Vagina (tissue), 2 donors: Measurements from ENCODE around the gene MPHOSPH8. TPM values are rescaled to one million over a fixed set of nuclear protein-coding genes. Genes with fewer than 3 reads are reported as not detected.

Experiments
- DNase-seq, 2 donors: peaks; one replicate each; pipeline ENCODE4 v3.0.0-alpha.2; 2017; ENCODE audit errors: extremely low spot score in 2 of 2
- H3K27ac ChIP-seq: fragments of 200-600 bp; sonication (generic); one replicate; pipeline ENCODE4 v1.5.1; 2019
- H3K27me3 ChIP-seq: fragments of 200-600 bp; sonication (generic); one replicate; pipeline ENCODE4 v1.5.1; 2019
- H3K36me3 ChIP-seq, 2 donors: fragments of 200-600 bp; sonication (generic); one replicate each; pipeline ENCODE4 v1.5.1; 2017 to 2019
- H3K4me1 ChIP-seq: fragments of 200-600 bp; sonication (generic); one replicate; pipeline ENCODE4 v1.5.1; 2019
- H3K4me3 ChIP-seq, 2 donors: fragments of 200-600 bp; sonication (generic); 1 replicate in 1 of 2; 2 replicates in 1 of 2; pipeline ENCODE4 v1.5.1; 2016 to 2019
- H3K9me3 ChIP-seq: fragments of 200-600 bp; sonication (generic); one replicate; pipeline ENCODE4 v1.5.1; 2019
- POLR2A ChIP-seq, 2 donors: fragments of 450-650 bp; IDR thresholded peaks; one replicate each; pipeline ENCODE4 v1.6.1; 2017; ENCODE audit warnings: antibody characterized with exemption in 2 of 2, mild to moderate bottlenecking in 2 of 2, moderate library complexity in 2 of 2
- POLR2AphosphoS5 ChIP-seq, 2 donors: sonication (generic); formaldehyde crosslinking; IDR thresholded peaks; one replicate each; pipeline ENCODE4 v1.9.0; 2017; ENCODE audit warnings: antibody characterized with exemption in 2 of 2, mild to moderate bottlenecking in 2 of 2, low read depth in 1 of 2; ENCODE audit not compliant: insufficient read depth in 1 of 2
- intact Hi-C: fragments of 100-400 bp; cut with DNase I; formaldehyde crosslinking; loops from one replicate; pipeline ENCODE4 v1.15.1; 2023
- total RNA-seq: library from RNA; depleted of rRNA; stranded (reverse); fragments of >200 nt; gene quantifications from one replicate; pipeline ENCODE4 v1.2.3, GENCODE V29; 2016
- TF ChIP-seq, protein P1 (sequence below), 3 experiments: fragments of 450-650 bp in 2 of 3; fragments of 200-600 bp in 1 of 3; sonication (generic) in 1 of 3; IDR thresholded peaks; one replicate each; pipeline ENCODE4 v1.5.1; 2017 to 2019; ENCODE audit warnings: antibody characterized with exemption in 3 of 3, mild to moderate bottlenecking in 2 of 3, moderate library complexity in 2 of 3

MPHOSPH8 gene
- total RNA-seq, 1 donor from 2014 or later, result 22.8 TPM

DNA sequence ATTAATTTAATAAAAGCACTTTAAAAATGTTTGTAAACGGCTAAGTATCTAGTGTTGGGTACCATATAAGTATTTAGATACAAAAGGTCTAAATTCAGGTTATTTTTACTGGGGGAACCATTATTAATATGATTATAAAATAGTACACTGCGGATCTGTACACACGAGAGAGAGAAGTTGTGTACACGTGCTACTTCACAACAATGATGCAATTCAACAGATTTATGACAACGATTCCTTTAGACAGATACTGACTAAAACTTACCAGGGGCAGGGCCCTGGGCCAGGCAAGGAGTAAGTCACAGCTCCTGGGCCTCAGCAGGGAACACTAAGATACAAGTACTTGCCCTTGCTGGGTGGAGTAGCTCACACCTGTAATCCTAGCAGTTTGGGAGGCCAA, 43.0 kb upstream of the MPHOSPH8 start:
- intact Hi-C loops, result no loop called here
- H3K36me3 ChIP-seq, result no peaks in the 10 kb centered on the region
- DNase-seq, result no peak
- TF ChIP-seq POLR2AphosphoS5 (IDR thresholded peaks at IDR 0.05; ENCODE audit: insufficient read depth in 1 of 2, low read depth in 1 of 2) (no peak), POLR2A (IDR thresholded peaks at IDR 0.05) (no peak)
- TF ChIP-seq, protein P1, sequence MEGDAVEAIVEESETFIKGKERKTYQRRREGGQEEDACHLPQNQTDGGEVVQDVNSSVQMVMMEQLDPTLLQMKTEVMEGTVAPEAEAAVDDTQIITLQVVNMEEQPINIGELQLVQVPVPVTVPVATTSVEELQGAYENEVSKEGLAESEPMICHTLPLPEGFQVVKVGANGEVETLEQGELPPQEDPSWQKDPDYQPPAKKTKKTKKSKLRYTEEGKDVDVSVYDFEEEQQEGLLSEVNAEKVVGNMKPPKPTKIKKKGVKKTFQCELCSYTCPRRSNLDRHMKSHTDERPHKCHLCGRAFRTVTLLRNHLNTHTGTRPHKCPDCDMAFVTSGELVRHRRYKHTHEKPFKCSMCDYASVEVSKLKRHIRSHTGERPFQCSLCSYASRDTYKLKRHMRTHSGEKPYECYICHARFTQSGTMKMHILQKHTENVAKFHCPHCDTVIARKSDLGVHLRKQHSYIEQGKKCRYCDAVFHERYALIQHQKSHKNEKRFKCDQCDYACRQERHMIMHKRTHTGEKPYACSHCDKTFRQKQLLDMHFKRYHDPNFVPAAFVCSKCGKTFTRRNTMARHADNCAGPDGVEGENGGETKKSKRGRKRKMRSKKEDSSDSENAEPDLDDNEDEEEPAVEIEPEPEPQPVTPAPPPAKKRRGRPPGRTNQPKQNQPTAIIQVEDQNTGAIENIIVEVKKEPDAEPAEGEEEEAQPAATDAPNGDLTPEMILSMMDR (IDR thresholded peaks at IDR 0.05), result no peak
- no peaks in the 10 kb centered on the region for H3K9me3 ChIP-seq
- no peaks in the 10 kb centered on the region for H3K27me3 ChIP-seq
- H3K4me1 ChIP-seq, result no peaks in the 10 kb centered on the region
- no peak overlapping the region for H3K27ac ChIP-seq
- H3K4me3 ChIP-seq, result no peak overlapping the region

DNA sequence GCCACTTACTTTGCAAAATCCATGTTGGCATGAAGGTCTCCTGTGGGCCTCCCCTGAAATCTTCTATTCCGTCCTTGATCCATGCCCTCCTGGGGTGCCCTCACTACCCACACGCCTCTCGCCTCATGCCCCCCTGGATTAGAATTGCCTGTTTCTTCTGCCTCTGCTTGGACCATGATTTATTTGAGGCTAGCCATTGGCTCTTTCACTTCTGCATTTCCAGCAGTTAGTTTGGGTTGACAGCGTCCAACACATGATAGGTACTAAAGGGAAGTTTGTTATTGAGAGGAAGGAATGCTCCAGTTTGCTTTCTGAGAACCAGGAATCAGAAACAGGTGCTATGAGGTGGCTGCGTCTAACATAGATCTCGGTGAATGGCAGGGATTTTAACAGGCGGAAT, 41.6 kb upstream of the MPHOSPH8 start:
- intact Hi-C loops, result no loop called here
- Histone ChIP-seq H3K27ac (no peak overlapping the region), H3K36me3 (no peaks in the 10 kb centered on the region), H3K4me3 (no peak overlapping the region), H3K4me1 (no peaks in the 10 kb centered on the region), H3K27me3 (no peaks in the 10 kb centered on the region), H3K9me3 (no peaks in the 10 kb centered on the region)
- no peak for DNase-seq
- TF ChIP-seq POLR2A (IDR thresholded peaks at IDR 0.05) (no peak), POLR2AphosphoS5 (IDR thresholded peaks at IDR 0.05; ENCODE audit: insufficient read depth in 1 of 2, low read depth in 1 of 2) (no peak)
- TF ChIP-seq, protein P1 (IDR thresholded peaks at IDR 0.05), result no peak

DNA sequence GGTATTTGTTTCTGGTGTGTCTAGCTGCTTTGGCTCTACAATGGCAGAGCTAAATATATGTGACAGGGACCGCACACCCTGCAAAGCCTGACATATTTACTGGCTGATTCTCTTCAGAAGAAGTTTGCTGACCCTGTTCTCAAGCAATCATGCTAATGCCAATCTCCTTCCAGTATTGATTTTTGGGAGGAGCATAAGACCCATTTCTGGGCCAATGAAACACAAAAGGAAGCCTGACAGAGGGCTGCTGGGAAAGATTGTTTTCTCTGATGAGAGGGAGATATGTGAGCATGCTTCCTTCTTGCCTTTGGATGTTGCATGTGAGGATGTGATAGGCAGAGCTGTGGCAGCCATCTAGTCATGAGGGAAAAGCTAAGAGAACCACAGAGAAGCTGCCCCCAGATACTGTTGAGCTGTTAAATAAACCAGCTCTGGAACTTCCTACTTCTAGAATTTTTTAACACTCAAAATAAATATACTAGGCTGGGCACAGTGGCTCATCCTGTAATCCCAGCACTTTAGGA, 40.7 kb upstream of the MPHOSPH8 start:
- no peak for DNase-seq
- TF ChIP-seq, protein P1 (IDR thresholded peaks at IDR 0.05), result no peak
- no peak for TF ChIP-seq POLR2AphosphoS5 (IDR thresholded peaks at IDR 0.05; ENCODE audit: insufficient read depth in 1 of 2, low read depth in 1 of 2)
- Histone ChIP-seq H3K9me3 (no peaks in the 10 kb centered on the region), H3K4me3 (no peak overlapping the region), H3K4me1 (no peaks in the 10 kb centered on the region), H3K27ac (no peak overlapping the region), H3K36me3 (no peaks in the 10 kb centered on the region), H3K27me3 (no peaks in the 10 kb centered on the region)
- intact Hi-C loops, result no loop called here

DNA sequence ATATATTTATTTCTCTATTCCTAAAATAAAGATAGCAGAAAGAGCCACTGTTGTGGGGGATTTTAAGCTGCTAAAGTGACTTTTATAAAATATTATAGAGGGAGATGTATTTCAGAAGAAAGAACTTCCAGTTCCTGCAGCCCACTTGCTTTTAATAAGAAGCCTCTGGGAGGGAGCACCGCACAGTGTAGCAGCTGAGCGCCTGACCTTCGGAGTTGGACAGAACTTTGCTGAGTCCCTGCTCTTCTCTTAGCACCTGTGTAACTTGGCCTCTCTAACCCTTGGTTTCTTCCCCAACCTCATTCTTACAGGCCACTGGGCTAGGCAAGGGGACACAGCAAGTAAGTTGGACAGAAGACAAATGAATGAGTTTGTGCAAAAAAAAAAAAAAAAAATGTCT, 37.4 kb upstream of the MPHOSPH8 start:
- Histone ChIP-seq H3K27ac (no peak overlapping the region), H3K36me3 (no peaks in the 10 kb centered on the region), H3K9me3 (no peaks in the 10 kb centered on the region), H3K4me1 (no peaks in the 10 kb centered on the region), H3K4me3 (no peak overlapping the region), H3K27me3 (no peaks in the 10 kb centered on the region)
- no peak for DNase-seq
- TF ChIP-seq, protein P1 (IDR thresholded peaks at IDR 0.05), result no peak
- TF ChIP-seq POLR2AphosphoS5 (IDR thresholded peaks at IDR 0.05; ENCODE audit: insufficient read depth in 1 of 2, low read depth in 1 of 2), result no peak
- TF ChIP-seq POLR2A (IDR thresholded peaks at IDR 0.05), result no peak
- intact Hi-C loops, result no loop called here

DNA sequence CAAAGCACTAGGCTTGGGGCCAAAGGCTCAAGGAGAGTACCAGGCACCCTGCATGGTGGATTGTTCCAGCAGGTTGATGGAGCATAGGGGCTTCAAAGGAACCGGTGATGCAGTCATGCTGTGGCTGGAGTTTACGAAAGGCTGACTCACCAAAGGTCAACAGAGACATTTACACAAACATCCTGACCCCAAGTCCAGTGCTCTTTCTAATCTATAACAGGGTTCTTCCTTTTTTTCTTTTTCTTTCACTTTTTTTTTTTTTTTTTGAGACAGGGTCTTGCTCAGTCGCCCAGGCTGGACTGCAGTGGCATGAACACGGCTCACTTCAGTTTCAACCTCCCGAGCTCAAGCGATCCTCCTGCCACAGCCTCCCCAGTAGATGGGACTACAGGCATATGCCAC, 36.5 kb upstream of the MPHOSPH8 start:
- peaks cover 7% of the 10 kb centered on the region for H3K4me1 ChIP-seq
- TF ChIP-seq POLR2AphosphoS5 (IDR thresholded peaks at IDR 0.05; ENCODE audit: insufficient read depth in 1 of 2, low read depth in 1 of 2) (no peak), POLR2A (IDR thresholded peaks at IDR 0.05) (no peak)
- TF ChIP-seq, protein P1 (IDR thresholded peaks at IDR 0.05), result no peak
- no peaks in the 10 kb centered on the region for H3K27me3 ChIP-seq
- no peaks in the 10 kb centered on the region for H3K9me3 ChIP-seq
- DNase-seq, result no peak
- intact Hi-C loops, result no loop called here
- H3K27ac ChIP-seq, result no peak overlapping the region
- H3K4me3 ChIP-seq, result no peak overlapping the region
- no peaks in the 10 kb centered on the region for H3K36me3 ChIP-seq
